Suprapubic skin (tissue), 4 donors: ENCODE measurements around the gene SLC6A12. TPM values are rescaled to one million over a fixed set of nuclear protein-coding genes. Genes with fewer than 3 reads are reported as not detected.

ENCODE experiments used
- DNase-seq, 2 donors: peaks; one replicate each; pipeline ENCODE4 v3.0.0-alpha.2; 2019; ENCODE audit warnings: low spot score in 2 of 2
- H3K27ac ChIP-seq: fragments of 200-600 bp; sonication (generic); one replicate; pipeline ENCODE4 v1.5.1; 2019
- H3K27me3 ChIP-seq: fragments of 200-600 bp; sonication (generic); one replicate; pipeline ENCODE4 v1.5.1; 2019
- H3K36me3 ChIP-seq: fragments of 200-600 bp; sonication (generic); one replicate; pipeline ENCODE4 v1.5.1; 2019
- H3K4me1 ChIP-seq: fragments of 200-600 bp; sonication (generic); one replicate; pipeline ENCODE4 v1.5.1; 2019
- H3K4me3 ChIP-seq: fragments of 200-600 bp; sonication (generic); one replicate; pipeline ENCODE4 v1.5.1; 2019; ENCODE audit warnings: mild to moderate bottlenecking
- H3K9me3 ChIP-seq: fragments of 200-600 bp; sonication (generic); one replicate; pipeline ENCODE4 v1.5.1; 2019
- EP300 ChIP-seq: sonication (generic); formaldehyde crosslinking; IDR thresholded peaks from one replicate; pipeline ENCODE4 v1.6.1; 2017; ENCODE audit warnings: antibody characterized with exemption
- POLR2A ChIP-seq, 2 donors: fragments of 450-650 bp; IDR thresholded peaks; one replicate each; pipeline ENCODE4 v1.6.1; 2017; ENCODE audit warnings: antibody characterized with exemption in 2 of 2, mild to moderate bottlenecking in 2 of 2, moderate library complexity in 2 of 2
- POLR2AphosphoS5 ChIP-seq, 3 donors: sonication (generic); formaldehyde crosslinking; IDR thresholded peaks; one replicate each; pipeline ENCODE4 v1.6.1; 2017; ENCODE audit warnings: antibody characterized with exemption in 3 of 3
- WGBS: methylation state at CpG from one replicate; pipeline ENCODE4 v1.1.5; 2018; 5-methylcytosine and 5-hydroxymethylcytosine counted together
- total RNA-seq, 4 donors: library from RNA; depleted of rRNA; stranded (reverse); fragments of >200 nt; gene quantifications; one replicate each; pipeline ENCODE4 v1.1.0, GENCODE V29; 2016
- TF ChIP-seq, protein P1 (sequence below), 2 donors: fragments of 200-600 bp in 1 of 2; fragments of 450-650 bp in 1 of 2; sonication (generic) in 1 of 2; IDR thresholded peaks; one replicate each; pipeline ENCODE4 v1.5.1; 2016 to 2019; ENCODE audit warnings: antibody characterized with exemption in 2 of 2, mild to moderate bottlenecking in 1 of 2, moderate library complexity in 1 of 2

SLC6A12 gene
- total RNA-seq, 4 donors from 2014 or later = 3.1 to 6.0 TPM; not detected in 2

DNA sequence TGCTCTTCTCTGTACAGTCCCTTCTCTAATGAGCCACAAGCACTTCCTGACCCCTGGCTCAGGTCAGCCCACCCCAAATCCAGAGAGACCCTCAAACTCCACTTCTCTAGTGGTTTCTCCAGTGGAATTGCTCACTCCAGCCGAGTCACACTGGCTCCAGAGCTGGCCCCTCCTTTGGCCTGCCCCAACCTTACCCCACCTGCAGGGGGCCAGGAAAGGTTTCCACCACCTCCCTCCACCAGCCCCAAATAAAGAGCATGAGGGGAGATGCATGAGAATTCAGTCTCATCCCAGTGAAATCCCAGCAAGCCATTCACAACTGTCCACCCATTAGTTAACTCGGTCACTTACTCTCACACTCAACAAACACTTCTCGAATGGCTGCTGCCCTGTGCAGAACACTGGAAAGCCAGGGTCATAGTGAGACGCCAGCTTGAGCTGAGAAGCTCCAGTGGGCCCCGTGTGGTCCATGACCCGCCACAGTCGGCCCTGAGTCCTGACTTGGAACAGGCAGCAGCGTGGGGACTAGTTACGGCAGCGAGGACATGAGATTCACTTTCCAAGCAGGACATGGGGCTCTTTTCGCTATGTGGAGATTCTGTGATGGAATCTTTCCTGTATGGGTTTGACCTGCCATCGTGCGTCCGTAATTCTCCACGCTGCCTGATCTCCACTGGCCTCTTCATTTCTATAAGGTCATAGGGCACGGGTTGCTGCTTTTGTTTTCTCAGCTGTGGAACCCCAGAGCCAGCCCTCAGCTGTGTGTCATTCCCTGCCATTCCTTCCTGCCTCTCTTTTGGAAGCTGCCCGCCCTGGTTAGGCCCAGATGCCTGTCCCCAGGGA lies 44.2 kb downstream of the SLC6A12 start:
- H3K27ac ChIP-seq = no peak overlapping the region
- WGBS = 87% methylated on average over 17 of the region's 17 CpGs
- peaks cover 11% of the 10 kb centered on the region for H3K4me1 ChIP-seq

DNA sequence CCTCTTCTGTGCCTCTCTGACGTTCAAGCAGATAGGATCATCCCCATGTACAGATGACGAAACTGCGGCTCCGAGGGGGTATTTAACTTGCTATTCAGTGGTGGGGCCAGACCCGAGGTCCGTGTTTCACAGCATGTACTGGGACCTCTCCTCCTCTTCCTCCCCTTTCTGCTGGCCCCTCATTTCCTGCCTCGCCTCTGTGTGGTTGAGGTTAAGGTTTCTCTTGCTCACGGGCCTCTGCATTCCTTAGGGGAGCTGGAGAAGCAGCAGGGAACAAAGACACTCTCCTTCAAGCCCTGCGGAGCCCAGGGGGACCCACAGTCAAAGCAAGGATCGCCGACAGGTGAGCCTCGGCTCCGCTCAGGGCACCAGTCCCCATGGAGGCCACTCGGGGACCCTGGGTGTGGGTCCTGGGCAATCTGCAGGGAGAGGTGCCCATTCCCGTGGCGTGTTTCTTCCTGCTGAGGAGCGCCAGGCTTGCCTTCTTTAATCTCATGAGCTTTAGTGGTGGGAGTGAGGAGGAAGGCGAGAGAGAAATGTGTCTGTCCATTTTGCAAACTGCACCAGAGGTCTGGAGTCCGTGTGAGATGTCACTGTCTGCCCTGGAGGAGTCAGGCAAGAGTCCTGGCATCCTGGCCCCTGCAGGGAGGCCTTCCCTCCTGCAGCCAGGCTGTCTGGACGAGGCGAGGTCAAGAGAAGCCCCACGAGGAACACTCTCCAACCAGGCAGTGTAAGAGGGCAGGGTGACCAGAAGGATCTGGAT lies 45.0 kb downstream of the SLC6A12 start:
- DNase-seq = no peak
- H3K27ac ChIP-seq = no peak overlapping the region
- no peaks in the 10 kb centered on the region for H3K36me3 ChIP-seq
- TF ChIP-seq POLR2AphosphoS5 (IDR thresholded peaks at IDR 0.05) (no peak), POLR2A (IDR thresholded peaks at IDR 0.05) (no peak), EP300 (no peak)
- TF ChIP-seq, protein P1, sequence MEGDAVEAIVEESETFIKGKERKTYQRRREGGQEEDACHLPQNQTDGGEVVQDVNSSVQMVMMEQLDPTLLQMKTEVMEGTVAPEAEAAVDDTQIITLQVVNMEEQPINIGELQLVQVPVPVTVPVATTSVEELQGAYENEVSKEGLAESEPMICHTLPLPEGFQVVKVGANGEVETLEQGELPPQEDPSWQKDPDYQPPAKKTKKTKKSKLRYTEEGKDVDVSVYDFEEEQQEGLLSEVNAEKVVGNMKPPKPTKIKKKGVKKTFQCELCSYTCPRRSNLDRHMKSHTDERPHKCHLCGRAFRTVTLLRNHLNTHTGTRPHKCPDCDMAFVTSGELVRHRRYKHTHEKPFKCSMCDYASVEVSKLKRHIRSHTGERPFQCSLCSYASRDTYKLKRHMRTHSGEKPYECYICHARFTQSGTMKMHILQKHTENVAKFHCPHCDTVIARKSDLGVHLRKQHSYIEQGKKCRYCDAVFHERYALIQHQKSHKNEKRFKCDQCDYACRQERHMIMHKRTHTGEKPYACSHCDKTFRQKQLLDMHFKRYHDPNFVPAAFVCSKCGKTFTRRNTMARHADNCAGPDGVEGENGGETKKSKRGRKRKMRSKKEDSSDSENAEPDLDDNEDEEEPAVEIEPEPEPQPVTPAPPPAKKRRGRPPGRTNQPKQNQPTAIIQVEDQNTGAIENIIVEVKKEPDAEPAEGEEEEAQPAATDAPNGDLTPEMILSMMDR (IDR thresholded peaks at IDR 0.05) = no peak
- peaks cover 28% of the 10 kb centered on the region for H3K27me3 ChIP-seq
- H3K9me3 ChIP-seq = no peaks in the 10 kb centered on the region
- H3K4me3 ChIP-seq = no peak overlapping the region
- H3K4me1 ChIP-seq = peaks cover 11% of the 10 kb centered on the region
- WGBS = 73% methylated on average over 20 of the region's 22 CpGs

More for the DNA sequence above, 44.2 kb downstream of the SLC6A12 start:
- Histone ChIP-seq H3K36me3 (no peaks in the 10 kb centered on the region), H3K27me3 (peaks cover 36% of the 10 kb centered on the region), H3K4me3 (no peak overlapping the region), H3K9me3 (no peaks in the 10 kb centered on the region)
- TF ChIP-seq EP300 = no peak
- no peak for DNase-seq

DNA sequence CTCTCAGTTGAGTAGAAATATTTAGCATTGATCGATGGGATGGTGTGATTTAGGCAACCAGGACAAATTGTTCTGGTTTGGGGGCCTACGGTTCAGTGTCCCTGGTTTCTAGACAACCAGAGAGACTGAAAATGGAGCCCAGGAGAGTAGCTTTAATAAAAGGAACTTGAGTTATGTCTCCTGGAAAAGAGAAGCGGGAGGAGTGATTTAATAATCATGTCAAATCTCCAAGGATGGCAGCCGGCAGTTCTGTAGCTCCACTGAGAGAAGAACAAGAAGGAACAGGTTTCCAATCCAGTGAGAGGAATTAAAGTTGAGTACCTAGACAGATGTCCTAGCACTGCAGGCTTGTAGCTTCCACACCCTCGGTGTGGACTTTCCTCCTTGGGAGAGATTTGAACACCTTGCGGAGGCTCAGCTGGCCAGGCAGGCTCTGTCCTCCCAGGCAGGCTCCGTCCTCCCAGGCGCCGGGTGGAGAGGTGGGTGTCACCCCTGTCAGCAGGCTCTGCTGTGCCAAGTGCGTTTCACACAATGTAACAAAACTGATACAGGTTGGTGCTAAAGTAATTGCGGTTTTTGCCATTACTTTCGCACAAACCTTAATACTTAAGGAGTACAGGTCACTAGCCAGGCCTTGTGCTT lies 45.9 kb downstream of the SLC6A12 start:
- no peaks in the 10 kb centered on the region for H3K9me3 ChIP-seq
- no peak overlapping the region for H3K4me3 ChIP-seq
- no peak overlapping the region for H3K27ac ChIP-seq
- TF ChIP-seq, protein P1 (IDR thresholded peaks at IDR 0.05) = no peak
- TF ChIP-seq POLR2A (IDR thresholded peaks at IDR 0.05) (no peak), POLR2AphosphoS5 (IDR thresholded peaks at IDR 0.05) (no peak), EP300 (no peak)
- H3K27me3 ChIP-seq = peaks cover 23% of the 10 kb centered on the region
- H3K4me1 ChIP-seq = peaks cover 11% of the 10 kb centered on the region
- 66% methylated on average over 11 of the region's 12 CpGs for WGBS
- DNase-seq = no peak
- no peaks in the 10 kb centered on the region for H3K36me3 ChIP-seq

DNA sequence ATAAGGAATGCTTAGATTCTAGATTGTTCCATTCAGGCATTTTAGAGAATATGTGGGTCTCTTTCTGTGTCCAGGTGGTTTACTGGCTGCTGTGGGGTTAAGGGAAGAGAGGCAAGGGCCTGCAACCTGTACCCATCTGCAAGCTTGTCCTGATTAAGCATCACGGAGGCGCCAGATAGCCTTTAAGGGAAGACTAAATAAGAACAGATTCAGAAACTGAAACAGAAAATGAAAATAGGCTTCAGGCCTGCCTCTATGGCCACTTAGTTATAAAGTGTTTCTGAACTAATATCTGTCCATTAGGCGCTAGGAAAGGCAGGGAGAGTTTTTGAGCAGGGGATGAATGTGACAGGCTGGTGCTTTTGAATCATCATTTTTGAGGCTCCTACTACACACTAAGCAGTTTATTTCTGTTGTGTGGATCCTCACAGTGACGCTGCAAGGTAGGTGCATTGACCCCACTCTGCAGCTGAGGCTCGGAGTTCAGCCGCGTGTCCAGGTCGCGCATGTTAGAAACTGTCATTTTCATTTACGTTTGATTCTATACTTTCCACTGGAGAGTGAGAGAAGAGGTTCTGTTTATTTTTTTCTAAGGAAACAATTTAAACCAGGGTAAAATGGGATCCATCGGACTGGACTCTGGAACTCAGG lies 47.4 kb downstream of the SLC6A12 start:
- no peaks in the 10 kb centered on the region for H3K36me3 ChIP-seq
- TF ChIP-seq POLR2AphosphoS5 (IDR thresholded peaks at IDR 0.05) (no peak), EP300 (no peak)
- peaks cover 17% of the 10 kb centered on the region for H3K27me3 ChIP-seq
- no peaks in the 10 kb centered on the region for H3K9me3 ChIP-seq
- 79% methylated on average over 11 of the region's 11 CpGs for WGBS
- H3K27ac ChIP-seq = no peak overlapping the region
- no peak overlapping the region for H3K4me3 ChIP-seq
- DNase-seq = no peak
- peaks cover under 1% of the 10 kb centered on the region for H3K4me1 ChIP-seq

DNA sequence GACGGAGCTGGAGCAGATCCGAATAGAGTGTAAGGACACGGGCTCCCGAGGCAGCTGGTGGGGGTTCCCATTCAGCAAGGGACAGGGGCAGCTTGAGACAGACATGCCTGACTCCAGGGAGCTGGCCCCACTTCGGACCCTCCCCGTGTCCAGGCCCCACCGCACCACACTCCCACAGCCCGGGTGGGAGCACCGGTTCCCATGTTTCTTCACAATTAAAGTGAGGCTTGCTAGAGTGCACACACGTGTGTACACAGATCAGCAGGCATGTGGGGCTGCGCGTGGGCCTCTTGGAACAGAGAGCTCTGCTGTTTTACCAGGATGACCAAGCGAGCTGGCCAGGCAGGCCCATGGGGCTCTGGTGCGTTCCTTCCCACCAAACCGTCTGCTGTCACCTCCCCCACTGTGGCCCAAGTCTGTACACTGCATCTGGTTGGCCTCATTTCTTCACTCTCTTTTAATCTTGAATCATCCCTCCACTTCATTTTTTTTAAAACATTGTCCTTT lies 48.0 kb downstream of the SLC6A12 start:
- Histone ChIP-seq H3K27ac (no peak overlapping the region), H3K4me1 (no peaks in the 10 kb centered on the region), H3K27me3 (peaks cover 15% of the 10 kb centered on the region), H3K4me3 (no peak overlapping the region), H3K36me3 (no peaks in the 10 kb centered on the region), H3K9me3 (no peaks in the 10 kb centered on the region)
- WGBS = 92% methylated on average over 13 of the region's 15 CpGs
- DNase-seq = no peak
- TF ChIP-seq EP300 (no peak), POLR2AphosphoS5 (IDR thresholded peaks at IDR 0.05) (no peak), POLR2A (IDR thresholded peaks at IDR 0.05) (no peak)
- TF ChIP-seq, protein P1 (IDR thresholded peaks at IDR 0.05) = no peak
